ENCODE measurements around the gene PDS5B.
A peak's percentile ranks its signal among the peaks of the same experiment; 100 is the strongest.
"Not testable (repeated sequence)": the region's sequence is repeated elsewhere in the genome, so short reads cannot be mapped to it uniquely, and the experiment has no call there.

The PDS5B gene

GRCh38 chr13:32728327-32728726 is 142.1 kb downstream of the PDS5B start:
- DNase-seq: no peak

GRCh38 chr13:32729097-32729496 is 142.8 kb downstream of the PDS5B start:
- DNase-seq: not testable (repeated sequence)

- no peak for DNase-seq
Measured at GRCh38 chr13:32731074-32731473, 144.8 kb downstream of the PDS5B start.

GRCh38 chr13:32731576-32731975 is 145.3 kb downstream of the PDS5B start:
- DNase-seq: no peak

GRCh38 chr13:32733690-32734089 is 147.4 kb downstream of the PDS5B start:
- DNase-seq: no peak

GRCh38 chr13:32734511-32734910 is 148.3 kb downstream of the PDS5B start:
- DNase-seq: peak; percentile 34 to 57 (median 35)

GRCh38 chr13:32735859-32736258 is 149.6 kb downstream of the PDS5B start:
- no peak for DNase-seq

GRCh38 chr13:32736648-32737047 is 150.4 kb downstream of the PDS5B start:
- DNase-seq: no peak

GRCh38 chr13:32737111-32737571 is 150.9 kb downstream of the PDS5B start:
- DNase-seq: peak in 1 of 3 donors; percentile 35

GRCh38 chr13:32737679-32738078 is 151.4 kb downstream of the PDS5B start:
- no peak for DNase-seq

GRCh38 chr13:32745509-32745908 is 159.3 kb downstream of the PDS5B start:
- DNase-seq: no peak

GRCh38 chr13:32746474-32746873 is 160.2 kb downstream of the PDS5B start:
- no peak for DNase-seq

GRCh38 chr13:32748305-32748704 is 162.1 kb downstream of the PDS5B start:
- no peak for DNase-seq

GRCh38 chr13:32751340-32751739 is 165.1 kb downstream of the PDS5B start:
- no peak for DNase-seq

- DNase-seq: no peak
Measured at GRCh38 chr13:32752311-32752710, 166.1 kb downstream of the PDS5B start.

GRCh38 chr13:32752997-32753606 is 166.8 kb downstream of the PDS5B start:
- no peak for DNase-seq

GRCh38 chr13:32754179-32754578 is 167.9 kb downstream of the PDS5B start:
- no peak for DNase-seq

- no peak for DNase-seq
Measured at GRCh38 chr13:32759152-32759551, 172.9 kb downstream of the PDS5B start.

- DNase-seq: no peak
Measured at GRCh38 chr13:32761472-32761871, 175.2 kb downstream of the PDS5B start.

GRCh38 chr13:32779119-32779518 is 192.9 kb downstream of the PDS5B start:
- DNase-seq: no peak

GRCh38 chr13:32781906-32782305 is 195.7 kb downstream of the PDS5B start:
- DNase-seq: no peak

- peak; percentile 7 to 19 (median 14) for DNase-seq
Measured at GRCh38 chr13:32783067-32783466, 196.8 kb downstream of the PDS5B start.

GRCh38 chr13:32790731-32791130 is 204.5 kb downstream of the PDS5B start:
- no peak for DNase-seq

- no peak for DNase-seq
Measured at GRCh38 chr13:32791545-32792172, 205.4 kb downstream of the PDS5B start.

- no peak for DNase-seq
Measured at GRCh38 chr13:32796754-32797153, 210.5 kb downstream of the PDS5B start.
